ENCODE data around the gene NKRF. TPM values are rescaled to one million over a fixed set of nuclear protein-coding genes. Genes with fewer than 3 reads are reported as not detected.

NKRF gene
- total RNA-seq, 1 donor from 2014 or later: 3.7 TPM

- H3K27me3 ChIP-seq (ENCODE audit: low read depth): no peaks in the 10 kb centered on the region
- no peak for TF ChIP-seq CTCF (IDR thresholded peaks at IDR 0.05; ENCODE audit: borderline replicate concordance)
- H3K4me3 ChIP-seq: no peak overlapping the region
- H3K4me1 ChIP-seq: no peaks in the 10 kb centered on the region
- DNase-seq: no peak
- intact Hi-C loops (cut with micrococcal nuclease): no loop called here
- H3K27ac ChIP-seq (replicated peaks): no peak overlapping the region
- H3K36me3 ChIP-seq: no peaks in the 10 kb centered on the region
- H3K9me3 ChIP-seq (replicated peaks): no peaks in the 10 kb centered on the region
Observed at GRCh38 chrX:119624417-119624816, 18.2 kb upstream of the NKRF start.

- peak overlapping the region; percentile 33 for H3K27ac ChIP-seq (replicated peaks)
- intact Hi-C loops (cut with micrococcal nuclease): no loop called here
Observed at GRCh38 chrX:119622356-119623232, 16.4 kb upstream of the NKRF start.

GRCh38 chrX:119618439-119618838, 12.2 kb upstream of the NKRF start:
- no peaks in the 10 kb centered on the region for H3K36me3 ChIP-seq
- intact Hi-C loops (cut with micrococcal nuclease): no loop called here
- H3K9me3 ChIP-seq (replicated peaks): no peaks in the 10 kb centered on the region
- no peaks in the 10 kb centered on the region for H3K27me3 ChIP-seq (ENCODE audit: low read depth)
- H3K27ac ChIP-seq (replicated peaks): no peak overlapping the region
- TF ChIP-seq CTCF (IDR thresholded peaks at IDR 0.05; ENCODE audit: borderline replicate concordance): no peak
- no peak overlapping the region for H3K4me3 ChIP-seq
- DNase-seq: peak; percentile 16
- H3K4me1 ChIP-seq: no peaks in the 10 kb centered on the region

More at GRCh38 chrX:119622356-119623232, 16.4 kb upstream of the NKRF start:
- Histone ChIP-seq H3K36me3 (no peaks in the 10 kb centered on the region), H3K27me3 (ENCODE audit: low read depth) (no peaks in the 10 kb centered on the region), H3K4me3 (no peak overlapping the region), H3K4me1 (no peaks in the 10 kb centered on the region), H3K9me3 (replicated peaks) (no peaks in the 10 kb centered on the region)
- TF ChIP-seq CTCF (IDR thresholded peaks at IDR 0.05; ENCODE audit: borderline replicate concordance): no peak
- peak; percentile 37 for DNase-seq

DNA sequence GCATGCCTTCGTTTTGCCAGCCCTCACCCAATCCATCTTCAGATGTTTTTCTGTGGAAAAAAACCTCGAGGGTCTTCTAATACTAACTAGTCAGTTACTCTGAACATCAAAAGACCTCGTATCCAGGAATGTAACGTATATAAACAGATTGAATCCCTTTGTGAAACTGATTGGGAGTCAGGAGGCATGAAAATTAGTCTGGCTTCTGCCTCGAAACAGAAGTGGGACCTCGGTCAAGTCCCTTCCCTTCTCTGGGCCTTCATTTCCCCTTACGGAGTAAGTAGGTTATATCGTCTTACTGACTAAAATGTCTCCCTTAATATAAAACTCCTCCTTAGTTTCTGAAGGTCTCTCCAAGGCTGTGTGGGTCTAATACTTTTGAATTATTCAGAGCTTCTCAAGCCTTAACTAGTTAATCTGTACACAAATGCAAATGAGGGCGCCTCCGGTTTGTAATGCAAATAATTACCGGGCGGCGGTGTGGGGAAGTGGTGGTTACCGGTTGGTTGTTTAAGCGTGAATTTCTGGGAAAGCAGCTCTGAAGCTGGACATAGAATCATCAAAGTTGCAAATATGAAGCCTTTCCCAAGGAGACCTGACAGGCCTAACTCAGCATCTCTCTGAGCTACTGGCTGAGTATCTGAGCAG, 11.4 kb upstream of the NKRF start:
- no peak for DNase-seq
- H3K27ac ChIP-seq (replicated peaks): no peak overlapping the region
- H3K4me3 ChIP-seq: no peak overlapping the region
- no peaks in the 10 kb centered on the region for H3K36me3 ChIP-seq
- intact Hi-C loops (cut with micrococcal nuclease): no loop called here
- no peak for TF ChIP-seq CTCF (IDR thresholded peaks at IDR 0.05; ENCODE audit: borderline replicate concordance)
- no peaks in the 10 kb centered on the region for H3K27me3 ChIP-seq (ENCODE audit: low read depth)
- H3K9me3 ChIP-seq (replicated peaks): no peaks in the 10 kb centered on the region
- no peaks in the 10 kb centered on the region for H3K4me1 ChIP-seq

- intact Hi-C loops (cut with micrococcal nuclease): no loop called here
- H3K4me3 ChIP-seq: no peak overlapping the region
- TF ChIP-seq CTCF (IDR thresholded peaks at IDR 0.05; ENCODE audit: borderline replicate concordance): no peak
Observed at GRCh38 chrX:119614776-119615175, 8.6 kb upstream of the NKRF start.

More at GRCh38 chrX:119614776-119615175, 8.6 kb upstream of the NKRF start:
- no peaks in the 10 kb centered on the region for H3K27me3 ChIP-seq (ENCODE audit: low read depth)
- no peaks in the 10 kb centered on the region for H3K36me3 ChIP-seq
- DNase-seq: no peak
- H3K27ac ChIP-seq (replicated peaks): no peak overlapping the region
- no peaks in the 10 kb centered on the region for H3K9me3 ChIP-seq (replicated peaks)
- no peaks in the 10 kb centered on the region for H3K4me1 ChIP-seq

All from left ventricle myocardium inferior (tissue), 1 donor.